ENCODE measurements around the gene ASXL1.

ASXL1 gene

DNA sequence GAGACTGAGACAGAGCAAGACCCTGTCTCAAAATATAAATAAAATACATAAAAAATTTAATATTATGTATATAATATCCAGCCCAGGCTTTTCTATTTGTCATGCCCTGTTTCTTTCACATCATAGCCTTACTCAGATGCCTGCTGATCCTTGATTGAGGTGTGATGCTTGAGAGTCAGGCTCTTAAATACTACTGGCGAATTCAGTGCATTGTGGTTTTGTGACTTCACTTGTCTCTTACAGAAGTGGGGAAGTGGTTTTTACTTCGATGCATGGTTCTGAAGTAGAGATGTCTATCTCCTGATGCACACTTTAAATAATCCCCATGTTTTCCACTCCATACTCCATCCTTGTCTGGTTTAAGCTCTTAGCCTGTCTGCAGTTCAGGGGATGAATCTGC, 29.1 kb downstream of the ASXL1 start:
- H3K4me3 ChIP-seq (ENCODE audit: low read length), result no peak overlapping the region
- DNase-seq (ENCODE audit: low read depth, low spot score), result peak; percentile 96

DNA sequence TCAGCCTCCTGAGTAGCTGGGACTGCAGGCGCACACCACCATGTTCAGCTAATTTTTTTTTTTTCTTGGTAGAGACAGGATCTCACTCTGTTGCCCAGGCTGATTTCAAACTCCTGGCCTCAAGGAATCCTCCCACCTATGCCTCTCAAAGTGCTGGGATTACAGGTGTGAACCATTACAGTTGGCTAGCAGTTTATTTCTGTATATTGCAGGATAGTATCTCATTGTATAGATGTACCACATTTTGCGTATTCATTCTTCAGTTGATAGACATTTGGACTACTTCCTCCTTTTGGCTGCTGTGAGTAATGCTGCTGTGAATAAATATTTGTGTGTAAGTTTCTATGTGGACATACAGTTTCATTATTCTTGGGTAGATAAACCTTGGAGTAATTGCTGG, 32.9 kb downstream of the ASXL1 start:
- no peak for DNase-seq (ENCODE audit: low read depth, low spot score)
- no peak overlapping the region for H3K4me3 ChIP-seq (ENCODE audit: low read length)

DNA sequence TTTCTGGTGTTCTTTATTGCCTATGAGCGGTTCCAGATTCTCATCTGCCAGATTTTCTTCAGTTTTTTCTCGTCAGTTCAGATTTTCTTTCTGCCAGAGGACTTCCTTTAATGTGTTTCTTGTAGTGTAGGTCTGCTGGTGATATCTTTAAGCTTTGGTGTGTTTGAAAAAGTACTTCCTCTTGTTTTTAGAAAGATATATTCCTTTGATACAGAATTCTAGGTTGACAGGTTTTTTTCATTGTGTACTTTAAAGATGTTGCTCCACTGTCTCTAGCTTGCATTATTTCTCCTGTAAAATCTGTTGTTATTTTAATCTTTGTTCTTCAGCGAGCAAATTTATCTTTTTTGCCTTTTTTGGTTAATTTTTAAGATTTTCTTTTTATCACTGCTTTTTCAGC, 36.9 kb downstream of the ASXL1 start:
- H3K4me3 ChIP-seq (ENCODE audit: low read length), result no peak overlapping the region
- peak; percentile 35 for DNase-seq (ENCODE audit: low read depth, low spot score)

DNA sequence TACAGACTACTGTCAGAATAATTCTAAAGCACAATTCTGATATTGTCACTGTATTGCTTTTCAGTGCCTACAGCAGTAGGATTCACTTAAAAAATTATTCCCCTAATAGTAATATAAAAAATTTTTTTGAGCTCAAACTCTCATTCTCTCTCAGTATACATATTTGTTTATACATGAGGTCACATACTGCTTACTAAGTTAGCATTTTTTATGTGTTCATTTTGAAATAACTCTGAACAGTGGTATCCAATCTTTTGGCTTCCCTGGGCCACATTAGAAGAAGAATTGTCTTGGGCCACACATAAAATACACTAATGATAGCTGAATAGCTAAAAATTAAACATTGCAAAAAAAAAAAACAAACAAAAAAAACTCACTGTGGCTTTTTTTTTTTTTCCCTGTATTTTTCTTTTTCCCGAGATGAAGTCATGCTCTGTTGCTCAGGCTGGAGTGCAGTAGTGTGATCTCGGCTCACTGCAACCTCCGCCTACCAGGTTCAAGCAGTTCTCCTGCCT, 38.6 kb downstream of the ASXL1 start:
- DNase-seq (ENCODE audit: low read depth, low spot score), result no peak
- H3K4me3 ChIP-seq (ENCODE audit: low read length), result no peak overlapping the region

DNA sequence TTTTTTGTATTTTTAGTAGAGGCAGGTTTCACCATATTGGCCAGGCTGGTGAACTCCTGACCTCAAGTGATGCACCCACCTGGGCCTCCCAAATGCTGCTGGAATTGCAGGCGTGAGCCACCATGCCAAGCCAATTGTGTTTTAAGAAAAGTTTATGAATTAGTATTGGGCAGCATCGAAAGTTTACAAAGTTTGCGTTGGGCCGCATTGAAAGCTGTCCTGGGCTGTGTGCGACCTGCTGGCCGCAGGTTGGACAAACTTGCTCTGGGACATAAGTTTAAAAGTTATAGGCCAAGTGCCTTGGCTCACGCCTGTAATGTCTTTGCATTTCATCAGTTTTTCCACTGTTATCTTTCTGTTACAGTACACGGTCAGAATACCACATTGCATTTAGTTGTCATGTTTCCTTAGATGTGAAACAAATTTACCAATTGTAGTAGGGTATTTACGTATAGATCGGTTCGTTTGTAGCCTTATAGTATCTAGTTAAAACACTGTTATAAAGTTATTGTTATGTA, 39.5 kb downstream of the ASXL1 start:
- H3K4me3 ChIP-seq (ENCODE audit: low read length), result no peak overlapping the region
- no peak for DNase-seq (ENCODE audit: low read depth, low spot score)

DNA sequence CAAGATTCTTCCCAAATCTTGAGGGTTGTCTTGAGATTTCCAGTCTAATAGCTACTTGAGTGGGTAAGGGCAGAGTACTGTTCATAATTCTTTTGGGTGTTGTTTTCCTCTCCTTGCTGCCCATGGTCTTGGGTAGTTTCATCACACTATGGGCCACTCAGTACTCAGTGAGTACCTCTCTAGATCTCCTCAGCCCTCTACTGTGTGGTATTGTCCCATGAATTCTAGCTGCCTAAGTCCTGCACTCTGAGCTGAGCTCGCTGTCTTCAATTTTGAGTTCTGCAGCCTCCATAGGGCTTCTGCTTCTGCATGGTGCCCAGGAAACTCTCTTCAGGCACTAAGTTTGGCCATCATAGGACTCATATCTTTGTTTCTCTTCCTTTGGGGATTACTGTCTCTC, 42.3 kb downstream of the ASXL1 start:
- no peak overlapping the region for H3K4me3 ChIP-seq (ENCODE audit: low read length)
- DNase-seq (ENCODE audit: low read depth, low spot score), result no peak

DNA sequence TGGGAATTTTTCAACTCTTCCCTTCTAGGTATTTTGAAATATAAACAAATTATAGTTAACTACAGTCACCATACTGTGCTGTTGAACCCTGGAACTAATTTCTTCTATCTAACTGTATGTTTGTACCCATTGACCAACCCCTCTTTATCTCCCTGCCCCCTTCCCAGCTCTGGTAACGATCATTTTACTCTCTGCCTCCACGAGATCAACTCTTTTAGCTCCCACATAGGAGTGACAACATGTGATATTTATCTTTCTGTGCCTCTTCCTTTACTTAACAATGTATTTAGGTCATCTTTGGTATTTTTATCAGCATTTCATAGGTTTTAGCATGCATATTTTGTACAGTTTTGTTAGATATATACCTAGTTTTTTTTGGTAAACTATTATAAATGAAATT, 45.9 kb downstream of the ASXL1 start:
- no peak for DNase-seq (ENCODE audit: low read depth, low spot score)
- H3K4me3 ChIP-seq (ENCODE audit: low read length), result no peak overlapping the region

DNA sequence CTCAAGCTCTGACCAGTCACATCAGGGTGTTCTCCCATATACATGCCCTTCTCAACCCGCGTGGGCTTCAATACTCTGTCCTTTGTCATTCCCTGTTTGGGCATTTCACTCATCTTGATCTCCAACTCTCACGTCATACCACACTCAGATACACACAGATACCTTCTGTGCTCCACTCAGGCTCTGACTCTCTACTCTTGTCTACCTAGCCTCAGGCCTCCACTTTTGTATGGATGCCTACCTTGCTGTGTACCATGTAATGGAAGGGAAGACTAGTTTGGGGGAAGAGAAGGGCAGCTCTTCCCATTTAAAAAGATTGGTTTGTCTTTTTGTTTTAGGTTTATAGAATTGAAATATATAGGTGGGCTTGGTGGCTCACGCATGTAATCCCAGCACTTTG, 48.6 kb downstream of the ASXL1 start:
- DNase-seq (ENCODE audit: low read depth, low spot score), result no peak
- no peak overlapping the region for H3K4me3 ChIP-seq (ENCODE audit: low read length)

DNA sequence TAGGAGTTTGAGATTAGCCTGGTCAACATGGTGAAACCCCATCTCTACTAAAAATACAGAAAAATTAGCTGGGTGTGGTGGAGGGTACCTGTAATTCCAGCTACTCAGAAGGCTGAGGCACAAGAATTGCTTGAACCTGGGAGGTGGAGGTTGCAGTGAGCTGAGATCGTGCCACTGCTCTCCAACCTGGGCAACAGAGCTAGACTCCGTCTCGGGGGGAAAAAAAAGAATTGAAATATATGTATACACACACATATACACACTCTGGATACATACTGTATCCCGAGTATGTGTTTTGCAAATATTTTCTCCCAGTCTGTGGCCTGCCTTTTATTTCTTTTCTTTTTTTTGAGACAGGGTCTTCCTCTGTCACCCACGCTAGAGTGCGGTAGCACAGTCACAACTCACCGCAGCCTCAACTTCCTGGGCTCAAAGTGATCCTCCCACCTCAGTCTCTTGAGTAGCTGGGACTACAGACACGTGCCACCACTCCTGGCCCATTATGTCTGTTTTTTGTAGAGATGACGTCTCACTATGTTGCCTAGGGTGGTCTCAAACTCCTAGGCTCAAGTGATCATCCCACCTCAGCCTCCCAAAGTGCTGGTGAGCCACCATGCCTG, 49.1 kb downstream of the ASXL1 start:
- peak overlapping the region; percentile 5; the same call in 1 of the 2 replicates for H3K4me3 ChIP-seq (ENCODE audit: low read length)
- DNase-seq (ENCODE audit: low read depth, low spot score), result peak; percentile 85

DNA sequence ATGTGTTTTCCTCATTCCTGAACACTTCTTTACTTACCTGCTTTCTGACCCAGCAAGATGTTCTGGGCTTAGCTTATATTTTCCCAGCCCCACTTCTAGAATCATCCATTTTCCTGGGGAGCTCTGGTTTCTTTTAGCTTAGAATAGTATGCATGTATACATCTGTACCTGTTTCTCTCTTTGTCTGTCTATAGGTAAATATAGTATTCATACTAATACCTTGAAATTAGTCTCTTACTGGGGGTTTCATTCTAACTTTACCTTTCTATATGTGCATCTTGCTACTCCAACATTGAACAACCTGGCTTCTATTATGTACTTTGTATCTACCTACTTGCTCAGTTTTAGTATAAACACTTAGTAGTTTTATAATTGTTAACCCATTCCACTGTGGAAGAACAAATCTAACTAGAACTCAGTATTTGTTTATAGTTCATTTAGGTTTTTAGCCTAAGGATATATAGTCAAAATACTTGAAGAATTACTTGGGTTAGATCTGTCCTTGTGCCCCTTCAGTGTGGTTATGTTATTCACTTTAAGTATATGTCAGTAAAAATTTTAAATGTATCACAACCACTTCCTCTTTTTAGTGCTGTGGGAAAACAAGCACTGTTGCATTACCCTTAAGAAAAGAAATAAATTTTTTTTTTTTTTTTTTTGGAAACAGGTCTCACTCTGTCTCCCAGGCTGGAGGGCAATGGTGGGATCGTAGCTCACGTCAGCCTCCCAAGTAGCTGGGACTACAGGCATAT, 54.0 kb downstream of the ASXL1 start:
- no peak overlapping the region for H3K4me3 ChIP-seq (ENCODE audit: low read length)
- peak; percentile 39 for DNase-seq (ENCODE audit: low read depth, low spot score)

DNA sequence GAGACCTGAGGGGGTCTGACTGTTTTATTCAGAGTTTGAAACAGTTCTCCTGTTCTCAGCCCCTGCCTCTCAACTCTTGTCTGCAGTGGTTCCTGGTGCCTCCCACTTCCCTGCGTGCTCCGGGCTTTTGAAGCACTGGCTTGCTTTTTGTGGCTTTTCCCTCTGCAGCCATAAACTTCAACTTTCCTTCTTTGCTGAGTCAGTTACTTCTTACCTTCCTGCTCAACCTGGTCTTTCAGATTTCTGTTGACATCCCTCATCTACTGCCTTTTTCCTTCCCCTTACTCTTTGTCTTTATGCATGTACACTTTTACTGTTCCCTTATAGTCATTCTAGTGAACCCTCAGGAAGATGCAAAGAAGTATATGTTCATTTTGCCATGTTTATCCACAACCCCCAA, 57.4 kb downstream of the ASXL1 start:
- H3K4me3 ChIP-seq (ENCODE audit: low read length), result no peak overlapping the region
- DNase-seq (ENCODE audit: low read depth, low spot score), result no peak

DNA sequence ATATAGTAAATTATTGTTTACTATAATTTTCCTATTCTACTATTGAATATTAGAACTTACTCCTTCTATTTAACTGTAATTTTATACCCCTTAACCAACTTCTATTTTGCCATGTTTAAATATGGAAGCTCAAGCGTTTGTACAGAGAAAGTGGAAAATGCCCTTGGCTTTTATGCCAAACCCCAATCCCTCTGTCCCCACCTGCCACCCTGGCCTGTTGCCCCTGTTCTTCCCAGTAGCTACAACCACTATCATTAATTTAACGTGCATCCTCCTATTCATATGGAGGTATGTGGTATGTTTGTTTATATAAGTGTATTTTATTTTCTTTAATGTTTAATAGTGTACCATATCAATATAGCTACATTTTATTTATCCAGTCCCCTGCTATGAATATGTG, 58.1 kb downstream of the ASXL1 start:
- DNase-seq (ENCODE audit: low read depth, low spot score), result no peak
- H3K4me3 ChIP-seq (ENCODE audit: low read length), result no peak overlapping the region

DNA sequence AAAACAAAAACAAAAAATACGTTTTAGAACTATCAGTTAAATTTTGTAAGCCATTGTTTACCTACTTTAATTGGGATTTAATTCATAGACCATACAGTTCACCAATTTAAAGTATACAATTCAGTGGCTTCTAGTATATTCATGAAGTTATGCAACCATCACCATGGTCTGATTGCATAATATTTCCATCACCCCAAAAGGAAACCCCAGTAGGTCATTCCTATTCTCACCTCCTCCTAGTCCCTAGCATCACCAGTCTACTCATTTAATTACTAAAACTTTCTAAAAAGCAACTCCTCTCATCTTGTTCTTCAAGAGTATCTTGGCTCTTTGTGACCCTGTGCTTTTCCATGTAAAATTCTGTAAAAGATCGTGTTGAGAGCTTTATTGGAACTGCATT, 60.2 kb downstream of the ASXL1 start:
- no peak overlapping the region for H3K4me3 ChIP-seq (ENCODE audit: low read length)
- no peak for DNase-seq (ENCODE audit: low read depth, low spot score)

DNA sequence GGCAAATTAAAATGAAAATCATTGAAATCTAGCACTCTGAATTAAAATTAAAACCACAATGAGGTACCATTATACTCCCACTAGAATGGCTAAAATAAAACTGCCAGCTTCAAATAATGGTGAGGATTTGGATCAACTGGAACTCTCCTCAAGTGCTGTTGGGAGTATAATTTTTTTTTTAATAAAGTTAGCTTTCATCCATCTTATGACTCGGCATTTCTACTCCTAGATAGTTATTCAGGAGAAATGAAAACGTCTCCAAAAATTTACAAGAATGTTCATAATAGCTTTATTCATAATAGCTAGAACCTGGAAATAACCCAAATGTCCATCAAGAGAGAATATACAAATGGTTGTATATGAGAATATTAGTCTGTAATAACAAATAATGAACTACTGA, 63.2 kb downstream of the ASXL1 start:
- no peak overlapping the region for H3K4me3 ChIP-seq (ENCODE audit: low read length)
- no peak for DNase-seq (ENCODE audit: low read depth, low spot score)

DNA sequence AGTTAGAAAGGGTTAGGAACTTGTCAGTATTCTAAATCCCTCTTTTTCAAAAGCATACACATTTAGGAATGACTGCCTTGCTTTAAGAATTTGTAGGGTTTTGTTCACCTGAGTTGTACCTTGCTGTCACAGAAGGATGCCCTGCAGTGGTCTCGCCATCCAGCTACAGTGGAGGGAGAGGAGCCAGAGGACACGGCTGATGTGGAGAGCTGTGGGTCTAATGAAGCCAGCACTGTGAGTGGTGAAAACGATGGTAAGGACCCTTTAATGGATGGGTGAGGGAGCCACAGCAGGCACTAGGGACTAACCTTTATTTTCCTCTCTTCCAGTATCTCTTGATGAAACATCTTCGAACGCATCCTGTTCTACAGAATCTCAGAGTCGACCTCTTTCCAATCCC, 69.9 kb downstream of the ASXL1 start:
- DNase-seq (ENCODE audit: low read depth, low spot score), result no peak
- H3K4me3 ChIP-seq (ENCODE audit: low read length), result no peak overlapping the region

DNA sequence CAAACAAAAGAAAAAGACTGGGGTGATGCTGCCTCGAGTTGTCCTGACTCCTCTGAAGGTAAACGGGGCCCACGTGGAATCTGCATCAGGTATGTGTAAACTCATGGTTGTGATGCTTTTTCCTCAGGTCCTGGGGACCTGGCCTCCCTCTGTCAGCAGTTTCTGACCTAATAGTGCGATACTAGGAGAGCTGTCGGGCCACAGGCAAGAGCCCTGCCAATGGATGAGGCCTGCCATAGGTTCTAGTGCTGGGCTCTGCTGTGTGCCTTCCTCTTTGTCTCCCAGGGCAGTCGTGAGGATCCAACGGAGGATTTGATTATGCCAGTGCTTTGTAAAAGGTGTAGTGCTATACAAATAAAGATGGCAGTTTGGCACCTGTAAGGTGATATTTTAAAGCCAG, 71.2 kb downstream of the ASXL1 start:
- no peak for DNase-seq (ENCODE audit: low read depth, low spot score)
- no peak overlapping the region for H3K4me3 ChIP-seq (ENCODE audit: low read length)

DNA sequence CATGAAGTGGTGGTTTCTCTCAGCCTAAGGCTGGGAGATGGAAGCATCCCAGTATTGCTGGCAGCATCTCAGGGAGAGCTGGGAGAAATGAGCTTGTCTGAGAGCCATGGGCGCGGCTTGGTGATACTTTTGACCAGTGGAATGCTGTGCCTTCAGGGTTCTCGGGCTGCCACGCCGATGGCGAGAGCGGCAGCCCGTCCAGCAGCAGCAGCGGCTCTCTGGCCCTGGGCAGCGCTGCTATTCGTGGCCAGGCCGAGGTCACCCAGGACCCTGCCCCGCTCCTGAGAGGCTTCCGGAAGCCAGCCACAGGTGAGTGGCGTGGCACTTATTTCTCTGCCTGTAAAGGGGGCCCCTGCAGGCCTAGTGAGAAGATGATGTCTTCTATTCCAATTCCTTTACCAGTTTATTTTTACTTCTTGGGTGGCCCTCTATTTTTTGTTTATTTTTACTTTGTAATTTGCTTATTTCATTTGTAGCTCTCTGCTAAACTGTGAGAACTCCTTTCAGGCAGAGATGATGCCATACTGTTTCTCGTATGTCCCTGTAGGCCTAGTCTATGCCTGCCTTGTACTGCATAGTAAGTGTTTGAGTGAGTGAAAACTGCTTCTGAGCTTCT, 71.7 kb downstream of the ASXL1 start:
- H3K4me3 ChIP-seq (ENCODE audit: low read length), result no peak overlapping the region
- DNase-seq (ENCODE audit: low read depth, low spot score), result no peak

DNA sequence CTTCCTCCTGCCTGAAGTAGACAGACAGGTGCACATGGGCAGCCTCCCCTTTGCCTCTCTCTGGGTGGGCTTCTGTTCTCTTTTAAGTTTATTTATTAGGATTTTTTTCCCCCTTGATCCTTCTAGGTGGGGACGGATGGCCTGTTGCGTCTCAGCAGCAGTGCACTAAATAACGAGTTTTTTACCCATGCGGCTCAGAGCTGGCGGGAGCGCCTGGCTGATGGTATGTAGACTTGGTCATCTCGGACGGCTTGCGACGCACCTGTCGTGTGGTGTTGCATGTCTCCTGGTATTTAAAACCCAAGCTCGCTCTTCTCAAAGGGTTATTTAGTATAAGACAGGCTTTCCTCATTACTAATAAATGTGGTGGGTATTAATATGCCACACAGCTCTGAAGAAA, 73.3 kb downstream of the ASXL1 start:
- DNase-seq (ENCODE audit: low read depth, low spot score), result no peak
- H3K4me3 ChIP-seq (ENCODE audit: low read length), result no peak overlapping the region

DNA sequence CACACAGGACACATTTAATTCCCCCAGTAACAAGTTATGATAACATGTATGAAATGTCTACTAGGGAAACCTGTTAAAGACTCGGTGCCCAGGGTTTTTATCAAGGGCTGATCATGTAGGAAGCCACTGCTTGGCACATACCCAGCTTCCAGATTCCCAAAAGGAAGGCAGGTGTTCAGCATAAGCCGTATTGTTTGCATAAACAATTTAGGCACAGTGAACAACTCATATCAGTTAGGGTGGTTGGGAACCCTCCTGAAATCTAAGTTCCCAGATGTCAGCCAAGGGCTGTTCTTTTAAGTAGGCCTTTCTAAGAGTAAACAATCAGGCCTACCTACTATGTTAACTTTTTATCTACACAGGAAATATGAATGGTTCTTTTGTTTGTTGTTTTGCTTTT, 74.1 kb downstream of the ASXL1 start:
- DNase-seq (ENCODE audit: low read depth, low spot score), result no peak
- no peak overlapping the region for H3K4me3 ChIP-seq (ENCODE audit: low read length)

DNA sequence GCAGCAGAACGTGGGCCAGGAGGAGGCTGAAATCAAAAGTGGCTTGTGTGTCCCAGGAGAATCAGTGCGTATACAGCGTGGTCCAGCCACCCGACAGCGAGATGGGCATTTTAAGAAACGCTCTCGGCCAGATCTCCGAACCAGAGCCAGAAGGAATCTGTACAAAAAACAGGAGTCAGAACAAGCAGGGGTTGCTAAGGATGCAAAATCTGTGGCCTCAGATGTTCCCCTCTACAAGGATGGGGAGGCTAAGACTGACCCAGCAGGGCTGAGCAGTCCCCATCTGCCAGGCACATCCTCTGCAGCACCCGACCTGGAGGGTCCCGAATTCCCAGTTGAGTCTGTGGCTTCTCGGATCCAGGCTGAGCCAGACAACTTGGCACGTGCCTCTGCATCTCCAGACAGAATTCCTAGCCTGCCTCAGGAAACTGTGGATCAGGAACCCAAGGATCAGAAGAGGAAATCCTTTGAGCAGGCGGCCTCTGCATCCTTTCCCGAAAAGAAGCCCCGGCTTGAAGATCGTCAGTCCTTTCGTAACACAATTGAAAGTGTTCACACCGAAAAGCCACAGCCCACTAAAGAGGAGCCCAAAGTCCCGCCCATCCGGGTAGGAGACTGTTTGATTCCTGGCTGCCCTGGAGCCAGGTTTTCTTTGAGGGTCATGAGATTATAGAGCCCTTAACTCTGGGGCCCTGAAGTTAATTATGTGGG, 75.3 kb downstream of the ASXL1 start:
- no peak overlapping the region for H3K4me3 ChIP-seq (ENCODE audit: low read length)
- no peak for DNase-seq (ENCODE audit: low read depth, low spot score)
